A673 (cell line): ENCODE data around the gene FAM131C. TPM values are rescaled to one million over a fixed set of nuclear protein-coding genes. Genes with fewer than 3 reads are reported as not detected.

Experiments used
- BruUV-seq: library from RNA; stranded (reverse); fragments of 400-500 nt; replicated peaks from 2 replicates; lab custom pipeline; 2021; lab: Mats Ljungman, UMichigan
- CTCF ChIA-PET: fragments of 300-600 bp; sonication (Branson Sonifier 250); formaldehyde crosslinking; loops from one replicate; lab custom pipeline; 2022; ENCODE audit warnings: antibody characterized with exemption; lab: Charles Lee
- POLR2A ChIA-PET: fragments of 300-600 bp; sonication (Branson Sonifier 250); formaldehyde crosslinking; loops from one replicate; lab custom pipeline; 2022; ENCODE audit warnings: antibody characterized with exemption; ENCODE audit not compliant: low non-redundant PET; lab: Charles Lee
- DNase-seq: peaks from one replicate; pipeline ENCODE4 v3.0.0-alpha.2; 2015; ENCODE audit warnings: low spot score
- H3K27ac ChIP-seq: fragments of 200-600 bp; sonication (generic); 2 replicates; pipeline ENCODE4 v1.5.1; 2016; ENCODE audit warnings: mixed run types, low read depth, mild to moderate bottlenecking, mixed read lengths, antibody characterized with exemption, low read length; ENCODE audit not compliant: poor library complexity, severe bottlenecking
- H3K27me3 ChIP-seq: fragments of 200-600 bp; sonication (generic); replicated peaks from 2 replicates; pipeline ENCODE4 v1.6.1; 2017; ENCODE audit warnings: mixed run types, low read depth, mild to moderate bottlenecking, mixed read lengths, antibody characterized with exemption, low read length; ENCODE audit not compliant: insufficient read depth, poor library complexity
- H3K36me3 ChIP-seq: fragments of 200-600 bp; sonication (generic); 2 replicates; pipeline ENCODE4 v1.6.1; 2016; ENCODE audit warnings: mixed run types, mild to moderate bottlenecking, mixed read lengths, antibody characterized with exemption, low read length; ENCODE audit not compliant: insufficient read depth, poor library complexity, severe bottlenecking
- H3K4me1 ChIP-seq: fragments of 200-600 bp; sonication (generic); 2 replicates; pipeline ENCODE4 v1.6.1; 2017; ENCODE audit warnings: mixed run types, mild to moderate bottlenecking, mixed read lengths, antibody characterized with exemption, low read length; ENCODE audit not compliant: insufficient read depth, poor library complexity, severe bottlenecking
- H3K4me3 ChIP-seq: fragments of 200-600 bp; sonication (generic); 2 replicates; pipeline ENCODE4 v1.5.1; 2016; ENCODE audit warnings: low read depth, mixed run types, mild to moderate bottlenecking, mixed read lengths, low read length; ENCODE audit not compliant: poor library complexity, severe bottlenecking
- H3K9me3 ChIP-seq: fragments of 200-600 bp; sonication (generic); 2 replicates; pipeline ENCODE4 v1.6.1; 2016; ENCODE audit warnings: mixed run types, low read depth, mild to moderate bottlenecking, mixed read lengths, antibody characterized with exemption, low read length; ENCODE audit not compliant: poor library complexity, severe bottlenecking
- EZH2 ChIP-seq: fragments of 200-600 bp; sonication (generic); IDR thresholded peaks from 2 replicates; pipeline ENCODE4 v1.6.1; 2017; ENCODE audit warnings: borderline replicate concordance, low read depth, mild to moderate bottlenecking, mixed read lengths, antibody characterized with exemption, low read length; ENCODE audit not compliant: poor library complexity, severe bottlenecking
- intact Hi-C: fragments of 100-400 bp; cut with micrococcal nuclease; formaldehyde crosslinking; loops from one replicate; pipeline ENCODE4 v1.10.0; 2022; ENCODE audit not compliant: unreplicated experiment
- total RNA-seq: library from RNA; stranded (reverse); gene quantifications from 2 replicates; pipeline ENCODE4 v1.2.3, GENCODE V29; 2021
- TF ChIP-seq, protein P1 (sequence below): fragments of 300-800, 200-600 bp; sonication (generic); conservative IDR thresholded peaks from 2 replicates; pipeline ENCODE4 v1.5.1; 2017; ENCODE audit warnings: low read depth, mild to moderate bottlenecking, antibody characterized with exemption, low read length, moderate library complexity, mixed read lengths

Gene FAM131C
- total RNA-seq, 1 experiment from 2014 or later, result 0.71 TPM

DNA sequence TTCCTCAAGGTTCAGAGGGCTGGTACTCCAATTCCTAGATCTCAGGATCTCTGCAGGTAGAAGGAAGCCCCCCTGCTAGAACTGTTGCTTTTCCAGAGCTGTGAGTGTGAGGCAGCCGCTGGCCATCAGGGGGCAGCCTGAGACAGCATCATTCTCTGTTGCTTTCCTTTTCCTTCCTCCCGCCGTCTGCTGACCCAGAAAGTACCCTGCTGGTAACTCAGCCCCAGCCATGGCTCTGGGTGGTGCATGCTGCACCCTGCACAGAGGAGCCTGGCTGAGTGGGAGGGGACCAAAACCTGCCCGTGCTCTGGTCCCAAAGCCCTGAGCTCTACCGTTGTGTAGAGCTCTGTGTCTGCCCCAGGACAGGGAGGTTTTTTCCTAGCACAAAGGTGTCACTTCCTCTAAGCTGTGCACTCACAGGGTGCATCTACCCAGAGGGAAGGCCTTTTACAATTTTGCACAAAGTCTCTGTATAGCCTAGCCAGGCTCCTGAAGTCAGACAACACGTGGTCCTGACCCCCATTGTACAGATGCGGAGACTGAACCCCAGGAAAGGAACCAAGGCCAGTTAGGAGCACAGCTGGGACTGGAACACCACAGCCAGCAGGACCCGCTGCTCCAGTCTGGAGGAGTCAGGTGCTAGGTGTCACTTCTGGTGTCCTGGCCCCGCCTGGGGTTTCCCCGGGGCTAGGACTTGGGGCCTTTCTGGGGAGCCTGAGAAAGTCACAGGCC is 5.6 kb upstream of the FAM131C start:
- DNase-seq, result peak; percentile 86
- CTCF ChIA-PET, result interaction anchor here (0.6 to 1.9 kb wide), 12 partner anchors 31 to 284 kb away, joined by 3 to 26 read pairs (median 6); partner anchors contain the start of gene EPHA2
- H3K9me3 ChIP-seq, result no peaks in the 10 kb centered on the region
- no peaks in the 10 kb centered on the region for H3K4me1 ChIP-seq
- POLR2A ChIA-PET, result no interaction called here
- H3K4me3 ChIP-seq, result no peak overlapping the region
- H3K36me3 ChIP-seq, result no peaks in the 10 kb centered on the region
- intact Hi-C loops, result loop anchor here (2.0 kb wide), 5 partner anchors 76 to 284 kb away; partner anchors contain the start of gene CPLANE2
- no peak for TF ChIP-seq EZH2
- TF ChIP-seq, protein P1, sequence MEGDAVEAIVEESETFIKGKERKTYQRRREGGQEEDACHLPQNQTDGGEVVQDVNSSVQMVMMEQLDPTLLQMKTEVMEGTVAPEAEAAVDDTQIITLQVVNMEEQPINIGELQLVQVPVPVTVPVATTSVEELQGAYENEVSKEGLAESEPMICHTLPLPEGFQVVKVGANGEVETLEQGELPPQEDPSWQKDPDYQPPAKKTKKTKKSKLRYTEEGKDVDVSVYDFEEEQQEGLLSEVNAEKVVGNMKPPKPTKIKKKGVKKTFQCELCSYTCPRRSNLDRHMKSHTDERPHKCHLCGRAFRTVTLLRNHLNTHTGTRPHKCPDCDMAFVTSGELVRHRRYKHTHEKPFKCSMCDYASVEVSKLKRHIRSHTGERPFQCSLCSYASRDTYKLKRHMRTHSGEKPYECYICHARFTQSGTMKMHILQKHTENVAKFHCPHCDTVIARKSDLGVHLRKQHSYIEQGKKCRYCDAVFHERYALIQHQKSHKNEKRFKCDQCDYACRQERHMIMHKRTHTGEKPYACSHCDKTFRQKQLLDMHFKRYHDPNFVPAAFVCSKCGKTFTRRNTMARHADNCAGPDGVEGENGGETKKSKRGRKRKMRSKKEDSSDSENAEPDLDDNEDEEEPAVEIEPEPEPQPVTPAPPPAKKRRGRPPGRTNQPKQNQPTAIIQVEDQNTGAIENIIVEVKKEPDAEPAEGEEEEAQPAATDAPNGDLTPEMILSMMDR, result peak; percentile 96
- H3K27me3 ChIP-seq, result no peaks in the 10 kb centered on the region
- no TSS peak for BruUV-seq
- no peak overlapping the region for H3K27ac ChIP-seq

GRCh38 chr1:16077406-16078245 is 4.2 kb upstream of the FAM131C start:
- Histone ChIP-seq H3K4me3 (no peak overlapping the region), H3K4me1 (no peaks in the 10 kb centered on the region), H3K36me3 (no peaks in the 10 kb centered on the region), H3K27me3 (no peaks in the 10 kb centered on the region), H3K27ac (no peak overlapping the region), H3K9me3 (no peaks in the 10 kb centered on the region)
- ChIA-PET POLR2A (no interaction called here), CTCF (interaction anchor here (1.5 to 1.9 kb wide), 3 partner anchors 78 to 167 kb away, joined by 3 to 13 read pairs (median 8); partner anchors contain the start of gene EPHA2)
- no TSS peak for BruUV-seq
- TF ChIP-seq, protein P1, result no peak
- no peak for TF ChIP-seq EZH2
- DNase-seq, result no peak
- intact Hi-C loops, result loop anchor here (2.0 kb wide), 5 partner anchors 77 to 285 kb away; partner anchors contain the start of gene CPLANE2

DNA sequence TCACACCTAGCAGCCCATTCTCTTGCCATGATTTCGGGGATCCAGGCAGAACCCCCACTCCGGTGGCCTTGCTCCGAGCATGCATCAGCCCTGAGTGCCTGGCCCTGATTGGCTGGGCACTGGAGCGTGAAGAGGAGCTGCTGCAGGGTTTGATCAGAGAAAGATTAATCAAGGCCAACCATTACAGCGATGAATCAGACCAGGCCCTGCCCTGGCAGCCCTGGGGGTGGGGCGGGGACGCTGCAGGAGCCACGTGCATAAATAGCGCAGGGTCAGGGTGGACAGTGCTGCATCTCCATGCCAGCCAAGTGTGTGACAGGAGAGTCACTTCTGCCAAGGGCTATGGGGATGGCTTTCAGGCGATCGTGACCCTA is 3.4 kb upstream of the FAM131C start:
- ChIA-PET POLR2A (no interaction called here), CTCF (interaction anchor here (1.5 kb wide), 1 partner anchor 110 kb away, joined by 3 read pairs; no protein-coding TSS in a partner anchor)
- intact Hi-C loops, result no loop called here
- Histone ChIP-seq H3K9me3 (no peaks in the 10 kb centered on the region), H3K36me3 (no peaks in the 10 kb centered on the region), H3K4me3 (no peak overlapping the region), H3K27me3 (no peaks in the 10 kb centered on the region), H3K4me1 (no peaks in the 10 kb centered on the region), H3K27ac (no peak overlapping the region)
- TF ChIP-seq, protein P1, result no peak
- no peak for TF ChIP-seq EZH2
- DNase-seq, result no peak
- BruUV-seq, result no TSS peak
